DND-41 (cell line): Measurements from ENCODE around the gene LLGL2.

Source experiments
- CTCF ChIP-seq: IDR thresholded peaks from 2 replicates; pipeline ENCODE4 v1.5.1; 2012; ENCODE audit warnings: borderline replicate concordance, low read length, moderate library complexity, mild to moderate bottlenecking; ENCODE audit not compliant: poor library complexity, severe bottlenecking; ENCODE audit errors: extremely low read depth
- EZH2 ChIP-seq: IDR thresholded peaks from 3 replicates; pipeline ENCODE4 v1.6.1; 2012; ENCODE audit warnings: borderline replicate concordance, low read depth, mild to moderate bottlenecking, moderate library complexity, low read length, inconsistent platforms; ENCODE audit not compliant: severe bottlenecking

- TF ChIP-seq EZH2 (no peak), CTCF (no peak)
These were observed 66.3 kb downstream of the LLGL2 start for GRCh38 chr17:75591722-75592302.
